K562 (cell line): ENCODE measurements around the gene LTBP1. TPM values are rescaled to one million over a fixed set of nuclear protein-coding genes. Genes with fewer than 3 reads are reported as not detected.

ENCODE experiments used
- MED1 ChIP-seq: sonication (generic); formaldehyde crosslinking; IDR thresholded peaks from 2 replicates; pipeline ENCODE4 v1.8.1; 2023; ENCODE audit warnings: missing genetic modification reagents, borderline replicate concordance
- POU5F1 ChIP-seq: fragments of 150-350 bp; IDR thresholded peaks from 2 replicates; pipeline ENCODE4 v1.6.1; 2014; ENCODE audit warnings: borderline replicate concordance, low read length, low read depth, mild to moderate bottlenecking; ENCODE audit not compliant: partially characterized antibody
- TOE1 ChIP-seq, 2 experiments: fragments of 450-650 bp in 1 of 2; sonication (generic) in 1 of 2; formaldehyde crosslinking in 1 of 2; IDR thresholded peaks; 2 replicates each; pipeline versions ENCODE4 v1.7.1 to v1.8.0; 2016 to 2022; ENCODE audit warnings: borderline replicate concordance in 2 of 2, mild to moderate bottlenecking in 2 of 2, antibody characterized with exemption in 1 of 2, inconsistent platforms in 1 of 2, low read depth in 1 of 2, missing genetic modification reagents in 1 of 2, moderate library complexity in 1 of 2
- polyA plus RNA-seq, 8 experiments: library from polyadenylated mRNA; depleted of rRNA in 4 of 8; stranded (reverse) in 5 of 8; unstranded in 3 of 8; fragments of >200 nt; fragmentation: Nextera tagmentation in 2 of 8; fragmentation: Illumina TruSeq in 1 of 8; extraction: Ambion mirVana in 2 of 8; extraction: Trizol in 1 of 8; gene quantifications; 2 replicates each; pipeline versions ENCODE4 v1.2.1 to v1.2.3, GENCODE V29; 2011 to 2014; ENCODE audit warnings: inconsistent platforms in 1 of 8, missing spikeins in 1 of 8
- total RNA-seq, 7 experiments: library from RNA; depleted of rRNA in 6 of 7; stranded (reverse); fragments of >200 nt in 6 of 7; fragmentation: Illumina TruSeq in 2 of 7; extraction: Trizol in 2 of 7; gene quantifications; 2 replicates each; pipeline versions ENCODE4 v1.2.1 to v1.2.3, GENCODE V29; 2011 to 2021; ENCODE audit warnings: low replicate concordance in 1 of 7
- TF ChIP-seq, protein P1 (sequence below): sonication (generic); formaldehyde crosslinking; IDR thresholded peaks from 2 replicates; pipeline ENCODE4 v1.8.1; 2023; ENCODE audit warnings: missing genetic modification reagents, mild to moderate bottlenecking, borderline replicate concordance
- TF ChIP-seq, protein P2 (sequence below): fragments of 450-650 bp; IDR thresholded peaks from 2 replicates; pipeline ENCODE4 v1.6.1; 2016; ENCODE audit warnings: low read depth, mild to moderate bottlenecking, moderate library complexity
- TF ChIP-seq, protein P3 (sequence below): IDR thresholded peaks from 3 replicates; pipeline ENCODE4 v1.6.1; 2011; ENCODE audit warnings: borderline replicate concordance, mild to moderate bottlenecking; ENCODE audit not compliant: insufficient read length, insufficient read depth

LTBP1 gene
- total and polyA plus RNA-seq, 9 of the 15 experiments (the other 6 are each of a cell fraction or from before 2014, with no cell fraction given): 3.6 to 16.4 (median 8.5) TPM

DNA sequence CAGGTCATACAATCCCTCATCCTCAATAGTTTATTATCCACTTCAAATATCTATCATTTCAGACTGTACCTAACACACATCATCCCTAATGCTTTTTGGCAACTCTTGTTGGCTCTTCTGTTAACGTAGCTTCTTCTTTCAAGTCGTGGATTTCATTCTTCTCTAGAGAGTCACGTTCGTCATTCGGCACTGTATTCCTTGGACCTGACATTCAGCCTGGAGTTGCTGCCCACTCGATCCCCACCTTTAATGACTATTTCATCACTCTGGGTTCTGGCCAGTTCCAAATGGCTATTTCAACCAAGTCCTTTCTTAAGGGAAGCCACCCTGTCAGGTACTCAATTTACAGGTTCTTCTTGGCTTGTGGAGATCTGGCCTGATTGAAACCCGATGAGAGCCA lies 337.5 kb downstream of the LTBP1 start (continued):
- TF ChIP-seq, protein P1, sequence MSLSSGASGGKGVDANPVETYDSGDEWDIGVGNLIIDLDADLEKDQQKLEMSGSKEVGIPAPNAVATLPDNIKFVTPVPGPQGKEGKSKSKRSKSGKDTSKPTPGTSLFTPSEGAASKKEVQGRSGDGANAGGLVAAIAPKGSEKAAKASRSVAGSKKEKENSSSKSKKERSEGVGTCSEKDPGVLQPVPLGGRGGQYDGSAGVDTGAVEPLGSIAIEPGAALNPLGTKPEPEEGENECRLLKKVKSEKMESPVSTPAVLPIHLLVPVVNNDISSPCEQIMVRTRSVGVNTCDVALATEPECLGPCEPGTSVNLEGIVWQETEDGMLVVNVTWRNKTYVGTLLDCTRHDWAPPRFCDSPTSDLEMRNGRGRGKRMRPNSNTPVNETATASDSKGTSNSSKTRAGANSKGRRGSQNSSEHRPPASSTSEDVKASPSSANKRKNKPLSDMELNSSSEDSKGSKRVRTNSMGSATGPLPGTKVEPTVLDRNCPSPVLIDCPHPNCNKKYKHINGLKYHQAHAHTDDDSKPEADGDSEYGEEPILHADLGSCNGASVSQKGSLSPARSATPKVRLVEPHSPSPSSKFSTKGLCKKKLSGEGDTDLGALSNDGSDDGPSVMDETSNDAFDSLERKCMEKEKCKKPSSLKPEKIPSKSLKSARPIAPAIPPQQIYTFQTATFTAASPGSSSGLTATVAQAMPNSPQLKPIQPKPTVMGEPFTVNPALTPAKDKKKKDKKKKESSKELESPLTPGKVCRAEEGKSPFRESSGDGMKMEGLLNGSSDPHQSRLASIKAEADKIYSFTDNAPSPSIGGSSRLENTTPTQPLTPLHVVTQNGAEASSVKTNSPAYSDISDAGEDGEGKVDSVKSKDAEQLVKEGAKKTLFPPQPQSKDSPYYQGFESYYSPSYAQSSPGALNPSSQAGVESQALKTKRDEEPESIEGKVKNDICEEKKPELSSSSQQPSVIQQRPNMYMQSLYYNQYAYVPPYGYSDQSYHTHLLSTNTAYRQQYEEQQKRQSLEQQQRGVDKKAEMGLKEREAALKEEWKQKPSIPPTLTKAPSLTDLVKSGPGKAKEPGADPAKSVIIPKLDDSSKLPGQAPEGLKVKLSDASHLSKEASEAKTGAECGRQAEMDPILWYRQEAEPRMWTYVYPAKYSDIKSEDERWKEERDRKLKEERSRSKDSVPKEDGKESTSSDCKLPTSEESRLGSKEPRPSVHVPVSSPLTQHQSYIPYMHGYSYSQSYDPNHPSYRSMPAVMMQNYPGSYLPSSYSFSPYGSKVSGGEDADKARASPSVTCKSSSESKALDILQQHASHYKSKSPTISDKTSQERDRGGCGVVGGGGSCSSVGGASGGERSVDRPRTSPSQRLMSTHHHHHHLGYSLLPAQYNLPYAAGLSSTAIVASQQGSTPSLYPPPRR (CRISPR knock-in tag): no peak
- TF ChIP-seq POU5F1 (no peak), MED1 (no peak), TOE1 (IDR thresholded peaks at IDR 0.05; ENCODE audit: borderline replicate concordance) (no peak), TOE1 (CRISPR knock-in tag; IDR thresholded peaks at IDR 0.05; ENCODE audit: borderline replicate concordance, low read depth) (no peak)
- TF ChIP-seq, protein P2, sequence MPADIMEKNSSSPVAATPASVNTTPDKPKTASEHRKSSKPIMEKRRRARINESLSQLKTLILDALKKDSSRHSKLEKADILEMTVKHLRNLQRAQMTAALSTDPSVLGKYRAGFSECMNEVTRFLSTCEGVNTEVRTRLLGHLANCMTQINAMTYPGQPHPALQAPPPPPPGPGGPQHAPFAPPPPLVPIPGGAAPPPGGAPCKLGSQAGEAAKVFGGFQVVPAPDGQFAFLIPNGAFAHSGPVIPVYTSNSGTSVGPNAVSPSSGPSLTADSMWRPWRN: no peak
- TF ChIP-seq, protein P3, sequence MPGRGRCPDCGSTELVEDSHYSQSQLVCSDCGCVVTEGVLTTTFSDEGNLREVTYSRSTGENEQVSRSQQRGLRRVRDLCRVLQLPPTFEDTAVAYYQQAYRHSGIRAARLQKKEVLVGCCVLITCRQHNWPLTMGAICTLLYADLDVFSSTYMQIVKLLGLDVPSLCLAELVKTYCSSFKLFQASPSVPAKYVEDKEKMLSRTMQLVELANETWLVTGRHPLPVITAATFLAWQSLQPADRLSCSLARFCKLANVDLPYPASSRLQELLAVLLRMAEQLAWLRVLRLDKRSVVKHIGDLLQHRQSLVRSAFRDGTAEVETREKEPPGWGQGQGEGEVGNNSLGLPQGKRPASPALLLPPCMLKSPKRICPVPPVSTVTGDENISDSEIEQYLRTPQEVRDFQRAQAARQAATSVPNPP: no peak
